ENCODE data around the gene CBX4. TPM values are rescaled to one million over a fixed set of nuclear protein-coding genes. Genes with fewer than 3 reads are reported as not detected.
A peak's percentile ranks its signal among the peaks of the same experiment; 100 is the strongest.

CBX4 gene
- polyA plus RNA-seq, 4 donors, result 5.4 to 50.4 (median 10.7) TPM

GRCh38 chr17:79800325-79801155 lies 38.7 kb downstream of the CBX4 start:
- Histone ChIP-seq H3K27me3 (ENCODE audit: control insufficient read depth in 3 of 3, insufficient read depth in 3 of 3, low read length in 3 of 3) (peaks cover 20 to 79% (median 64%) of the 10 kb centered on the region in 3 donors), H3K27ac (ENCODE audit: low read depth in 1 of 3, low read length in 2 of 3) (no peak overlapping the region), H3K36me3 (ENCODE audit: control insufficient read depth in 3 of 3, insufficient read depth in 2 of 3, low read depth in 1 of 3, low read length in 3 of 3) (peaks cover 0 to 6% (median 0%) of the 10 kb centered on the region in 3 donors), H3K4me1 (ENCODE audit: control insufficient read depth in 3 of 3, insufficient read depth in 2 of 3, low read depth in 1 of 3, low read length in 2 of 3) (peaks cover 0 to 51% (median 11%) of the 10 kb centered on the region in 3 donors), H3K9me3 (ENCODE audit: control insufficient read depth in 2 of 2, insufficient read depth in 1 of 2, low read depth in 1 of 2, low read length in 1 of 2) (peaks cover 0 to 16% of the 10 kb centered on the region in 2 donors), H3K4me3 (ENCODE audit: low read depth in 1 of 3, low read length in 3 of 3) (peak overlapping the region in 1 of 3 donors; percentile 33)
- DNase-seq (peak; percentile 57 to 73), FAIRE-seq (no peak)
- WGBS, 3 donors, result 1 to 2% (median 2%) methylated on average over 39 to 44 of the region's 44 CpGs

GRCh38 chr17:79799538-79800324 lies 39.5 kb downstream of the CBX4 start:
- no peak overlapping the region for H3K4me3 ChIP-seq (ENCODE audit: low read depth in 1 of 3, low read length in 3 of 3)
- H3K27ac ChIP-seq (ENCODE audit: low read depth in 1 of 3, low read length in 2 of 3), result no peak overlapping the region
- H3K4me1 ChIP-seq (ENCODE audit: control insufficient read depth in 3 of 3, insufficient read depth in 2 of 3, low read depth in 1 of 3, low read length in 2 of 3), result peaks cover 0 to 58% (median 11%) of the 10 kb centered on the region in 3 donors
- peaks cover 0 to 16% of the 10 kb centered on the region in 2 donors for H3K9me3 ChIP-seq (ENCODE audit: control insufficient read depth in 2 of 2, insufficient read depth in 1 of 2, low read depth in 1 of 2, low read length in 1 of 2)
- FAIRE-seq, result no peak
- DNase-seq, result peak in 1 of 2 donors; percentile 38
- 3 to 5% (median 4%) methylated on average over 28 to 31 of the region's 31 CpGs for WGBS, 3 donors
- peaks cover 20 to 71% (median 58%) of the 10 kb centered on the region in 3 donors for H3K27me3 ChIP-seq (ENCODE audit: control insufficient read depth in 3 of 3, insufficient read depth in 3 of 3, low read length in 3 of 3)
- H3K36me3 ChIP-seq (ENCODE audit: control insufficient read depth in 3 of 3, insufficient read depth in 2 of 3, low read depth in 1 of 3, low read length in 3 of 3), result peaks cover 0 to 13% (median 0%) of the 10 kb centered on the region in 3 donors

GRCh38 chr17:79799174-79799537 lies 40.1 kb downstream of the CBX4 start:
- peaks cover 0 to 19% (median 0%) of the 10 kb centered on the region in 3 donors for H3K36me3 ChIP-seq (ENCODE audit: control insufficient read depth in 3 of 3, insufficient read depth in 2 of 3, low read depth in 1 of 3, low read length in 3 of 3)
- H3K4me3 ChIP-seq (ENCODE audit: low read depth in 1 of 3, low read length in 3 of 3), result no peak overlapping the region
- FAIRE-seq, result no peak
- 3 to 6% (median 5%) methylated on average over 20 to 23 of the region's 23 CpGs for WGBS, 3 donors
- H3K27ac ChIP-seq (ENCODE audit: low read depth in 1 of 3, low read length in 2 of 3), result no peak overlapping the region
- DNase-seq, result no peak
- peaks cover 0 to 55% (median 11%) of the 10 kb centered on the region in 3 donors for H3K4me1 ChIP-seq (ENCODE audit: control insufficient read depth in 3 of 3, insufficient read depth in 2 of 3, low read depth in 1 of 3, low read length in 2 of 3)
- peaks cover 0 to 16% of the 10 kb centered on the region in 2 donors for H3K9me3 ChIP-seq (ENCODE audit: control insufficient read depth in 2 of 2, insufficient read depth in 1 of 2, low read depth in 1 of 2, low read length in 1 of 2)
- H3K27me3 ChIP-seq (ENCODE audit: control insufficient read depth in 3 of 3, insufficient read depth in 3 of 3, low read length in 3 of 3), result peaks cover 20 to 66% (median 52%) of the 10 kb centered on the region in 3 donors

GRCh38 chr17:79798299-79799173 lies 40.7 kb downstream of the CBX4 start:
- WGBS, 3 donors, result 1 to 3% (median 2%) methylated on average over 59 to 70 of the region's 70 CpGs
- DNase-seq (peak in 1 of 2 donors; percentile 66), FAIRE-seq (no peak)
- H3K27me3 ChIP-seq (ENCODE audit: control insufficient read depth in 3 of 3, insufficient read depth in 3 of 3, low read length in 3 of 3), result peaks cover 20 to 66% (median 47%) of the 10 kb centered on the region in 3 donors
- H3K4me1 ChIP-seq (ENCODE audit: control insufficient read depth in 3 of 3, insufficient read depth in 2 of 3, low read depth in 1 of 3, low read length in 2 of 3), result peaks cover 0 to 58% (median 11%) of the 10 kb centered on the region in 3 donors
- H3K27ac ChIP-seq (ENCODE audit: low read depth in 1 of 3, low read length in 2 of 3), result no peak overlapping the region
- H3K36me3 ChIP-seq (ENCODE audit: control insufficient read depth in 3 of 3, insufficient read depth in 2 of 3, low read depth in 1 of 3, low read length in 3 of 3), result peaks cover 0 to 25% (median 0%) of the 10 kb centered on the region in 3 donors
- peaks cover 0 to 11% of the 10 kb centered on the region in 2 donors for H3K9me3 ChIP-seq (ENCODE audit: control insufficient read depth in 2 of 2, insufficient read depth in 1 of 2, low read depth in 1 of 2, low read length in 1 of 2)
- peak overlapping the region in 2 of 3 donors; percentile 28 to 64 for H3K4me3 ChIP-seq (ENCODE audit: low read depth in 1 of 3, low read length in 3 of 3)

GRCh38 chr17:79797492-79798298 lies 41.5 kb downstream of the CBX4 start:
- H3K27me3 ChIP-seq (ENCODE audit: control insufficient read depth in 3 of 3, insufficient read depth in 3 of 3, low read length in 3 of 3), result peaks cover 20 to 66% (median 41%) of the 10 kb centered on the region in 3 donors
- DNase-seq (peak in 1 of 2 donors; percentile 59), FAIRE-seq (no peak)
- peaks cover 0 to 62% (median 11%) of the 10 kb centered on the region in 3 donors for H3K4me1 ChIP-seq (ENCODE audit: control insufficient read depth in 3 of 3, insufficient read depth in 2 of 3, low read depth in 1 of 3, low read length in 2 of 3)
- 1% methylated on average over 47 to 89 of the region's 89 CpGs for WGBS, 3 donors
- H3K27ac ChIP-seq (ENCODE audit: low read depth in 1 of 3, low read length in 2 of 3), result peak overlapping the region in 2 of 3 donors; percentile 37 to 40
- peaks cover 0 to 29% (median 0%) of the 10 kb centered on the region in 3 donors for H3K36me3 ChIP-seq (ENCODE audit: control insufficient read depth in 3 of 3, insufficient read depth in 2 of 3, low read depth in 1 of 3, low read length in 3 of 3)
- H3K9me3 ChIP-seq (ENCODE audit: control insufficient read depth in 2 of 2, insufficient read depth in 1 of 2, low read depth in 1 of 2, low read length in 1 of 2), result peaks cover 0 to 7% of the 10 kb centered on the region in 2 donors
- peak overlapping the region; percentile 28 to 64 (median 46) for H3K4me3 ChIP-seq (ENCODE audit: low read depth in 1 of 3, low read length in 3 of 3)

GRCh38 chr17:79796763-79797491 lies 42.3 kb downstream of the CBX4 start, which contains the start of gene CBX8:
CBX8 (minus strand) TSS chr17:79797077; CDS start chr17:79796998, 79 bp downstream.
- H3K4me3 ChIP-seq (ENCODE audit: low read depth in 1 of 3, low read length in 3 of 3), result peak within 1 kb of the TSS; percentile 67 to 77 (median 75)
- DNase-seq (peak; percentile 99 to 100), FAIRE-seq (no peak)
- peak within 1 kb of the TSS; percentile 59 to 90 (median 81) for H3K27ac ChIP-seq (ENCODE audit: low read depth in 1 of 3, low read length in 2 of 3)
- 0 to 1% (median 1%) methylated on average over 45 to 79 of the region's 79 CpGs for WGBS, 3 donors
- peaks cover 0 to 29% (median 0%) of the 10 kb centered on the region in 3 donors for H3K36me3 ChIP-seq (ENCODE audit: control insufficient read depth in 3 of 3, insufficient read depth in 2 of 3, low read depth in 1 of 3, low read length in 3 of 3)
- H3K9me3 ChIP-seq (ENCODE audit: control insufficient read depth in 2 of 2, insufficient read depth in 1 of 2, low read depth in 1 of 2, low read length in 1 of 2), result peaks cover 0 to under 1% of the 10 kb centered on the region in 2 donors
- H3K4me1 ChIP-seq (ENCODE audit: control insufficient read depth in 3 of 3, insufficient read depth in 2 of 3, low read depth in 1 of 3, low read length in 2 of 3), result peaks cover 0 to 69% (median 11%) of the 10 kb centered on the region in 3 donors
- peaks cover 19 to 66% (median 36%) of the 10 kb centered on the region in 3 donors for H3K27me3 ChIP-seq (ENCODE audit: control insufficient read depth in 3 of 3, insufficient read depth in 3 of 3, low read length in 3 of 3)

- Histone ChIP-seq H3K27me3 (ENCODE audit: control insufficient read depth in 3 of 3, insufficient read depth in 3 of 3, low read length in 3 of 3) (peaks cover 21 to 66% (median 37%) of the 10 kb centered on the region in 3 donors), H3K9me3 (ENCODE audit: control insufficient read depth in 2 of 2, insufficient read depth in 1 of 2, low read depth in 1 of 2, low read length in 1 of 2) (no peaks in the 10 kb centered on the region), H3K36me3 (ENCODE audit: control insufficient read depth in 3 of 3, insufficient read depth in 2 of 3, low read depth in 1 of 3, low read length in 3 of 3) (peaks cover 0 to 29% (median 0%) of the 10 kb centered on the region in 3 donors), H3K27ac (ENCODE audit: low read depth in 1 of 3, low read length in 2 of 3) (peak overlapping the region; percentile 12 to 81 (median 59)), H3K4me1 (ENCODE audit: control insufficient read depth in 3 of 3, insufficient read depth in 2 of 3, low read depth in 1 of 3, low read length in 2 of 3) (peaks cover 0 to 71% (median 11%) of the 10 kb centered on the region in 3 donors), H3K4me3 (ENCODE audit: low read depth in 1 of 3, low read length in 3 of 3) (peak overlapping the region; percentile 67 to 77 (median 75))
- WGBS, 3 donors, result 1 to 2% (median 1%) methylated on average over 19 of the region's 19 CpGs
- DNase-seq (no peak), FAIRE-seq (no peak)
Observed at GRCh38 chr17:79796444-79796762, 42.8 kb downstream of the CBX4 start.
